ENCODE measurements around the gene CIBAR2. TPM values are rescaled to one million over a fixed set of nuclear protein-coding genes. Genes with fewer than 3 reads are reported as not detected.
A peak's percentile ranks its signal among the peaks of the same experiment; 100 is the strongest.
"Not testable (repeated sequence)": the region's sequence is repeated elsewhere in the genome, so short reads cannot be mapped to it uniquely, and the experiment has no call there.

The CIBAR2 gene
- total RNA-seq, 4 donors from 2014 or later = not detected

- Histone ChIP-seq H3K4me1 (peaks cover 0 to 35% (median 25%) of the 10 kb centered on the region in 4 donors), H3K4me3 (no peak overlapping the region), H3K36me3 (no peaks in the 10 kb centered on the region), H3K27me3 (no peaks in the 10 kb centered on the region), H3K27ac (peak overlapping the region in 3 of 4 donors; percentile 59 to 85 (median 70)), H3K9me3 (no peaks in the 10 kb centered on the region)
- DNase-seq = peak in 1 of 3 donors; percentile 29
- TF ChIP-seq, protein P1, sequence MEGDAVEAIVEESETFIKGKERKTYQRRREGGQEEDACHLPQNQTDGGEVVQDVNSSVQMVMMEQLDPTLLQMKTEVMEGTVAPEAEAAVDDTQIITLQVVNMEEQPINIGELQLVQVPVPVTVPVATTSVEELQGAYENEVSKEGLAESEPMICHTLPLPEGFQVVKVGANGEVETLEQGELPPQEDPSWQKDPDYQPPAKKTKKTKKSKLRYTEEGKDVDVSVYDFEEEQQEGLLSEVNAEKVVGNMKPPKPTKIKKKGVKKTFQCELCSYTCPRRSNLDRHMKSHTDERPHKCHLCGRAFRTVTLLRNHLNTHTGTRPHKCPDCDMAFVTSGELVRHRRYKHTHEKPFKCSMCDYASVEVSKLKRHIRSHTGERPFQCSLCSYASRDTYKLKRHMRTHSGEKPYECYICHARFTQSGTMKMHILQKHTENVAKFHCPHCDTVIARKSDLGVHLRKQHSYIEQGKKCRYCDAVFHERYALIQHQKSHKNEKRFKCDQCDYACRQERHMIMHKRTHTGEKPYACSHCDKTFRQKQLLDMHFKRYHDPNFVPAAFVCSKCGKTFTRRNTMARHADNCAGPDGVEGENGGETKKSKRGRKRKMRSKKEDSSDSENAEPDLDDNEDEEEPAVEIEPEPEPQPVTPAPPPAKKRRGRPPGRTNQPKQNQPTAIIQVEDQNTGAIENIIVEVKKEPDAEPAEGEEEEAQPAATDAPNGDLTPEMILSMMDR (IDR thresholded peaks at IDR 0.05) = peak in 4 of 6 experiments; percentile 4 to 40 (median 31)
- no peak for TF ChIP-seq POLR2A (IDR thresholded peaks at IDR 0.05)
Measured at GRCh38 chr16:85057212-85057889, 54.9 kb downstream of the CIBAR2 start.

DNA sequence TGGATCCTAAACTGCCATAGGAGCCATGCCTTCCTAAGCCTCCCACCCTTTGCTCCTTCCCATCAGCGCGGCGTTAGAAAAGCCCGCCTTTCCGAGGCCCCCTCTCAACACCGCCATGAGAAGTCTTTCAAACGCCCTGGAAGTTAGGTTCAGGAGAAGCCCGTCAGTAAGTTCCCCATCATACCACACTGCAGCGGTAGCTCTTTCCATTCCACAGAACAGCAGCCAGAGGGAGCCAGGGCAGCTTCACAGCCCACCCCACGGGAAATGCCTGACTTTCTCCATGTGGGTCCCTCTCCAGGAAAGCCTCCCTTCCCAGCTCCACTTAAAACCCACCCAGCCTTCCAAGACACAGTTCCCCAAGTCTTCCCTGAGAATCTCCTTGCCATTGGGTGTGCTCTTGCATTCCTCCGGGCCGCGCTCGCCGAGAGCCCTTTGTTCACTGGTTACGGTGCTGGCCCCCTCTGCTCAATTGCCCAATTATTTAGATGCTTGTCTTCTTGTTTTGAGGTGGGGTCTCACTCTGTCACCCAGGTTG is 56.0 kb downstream of the CIBAR2 start:
- TF ChIP-seq POLR2A (IDR thresholded peaks at IDR 0.05) = no peak
- TF ChIP-seq, protein P1 (IDR thresholded peaks at IDR 0.05) = peak in 3 of 6 experiments; percentile 6 to 15 (median 7)
- H3K27ac ChIP-seq = peak overlapping the region; percentile 70 to 85 (median 84)
- H3K9me3 ChIP-seq = no peaks in the 10 kb centered on the region
- H3K4me3 ChIP-seq = peak overlapping the region in 2 of 4 donors; percentile 13 to 22
- H3K27me3 ChIP-seq = no peaks in the 10 kb centered on the region
- no peaks in the 10 kb centered on the region for H3K36me3 ChIP-seq
- peaks cover 0 to 39% (median 25%) of the 10 kb centered on the region in 4 donors for H3K4me1 ChIP-seq
- peak in 2 of 3 donors; percentile 28 to 59 for DNase-seq

- peaks cover 0 to 44% (median 25%) of the 10 kb centered on the region in 4 donors for H3K4me1 ChIP-seq
- H3K36me3 ChIP-seq = no peaks in the 10 kb centered on the region
- peak overlapping the region; percentile 70 to 85 (median 84) for H3K27ac ChIP-seq
- peak in 2 of 3 donors; percentile 92 to 95 for DNase-seq
- H3K4me3 ChIP-seq = peak overlapping the region in 3 of 4 donors; percentile 4 to 22 (median 13)
- no peaks in the 10 kb centered on the region for H3K9me3 ChIP-seq
- peak in 1 of 2 donors; percentile 29 for TF ChIP-seq POLR2A (IDR thresholded peaks at IDR 0.05)
- TF ChIP-seq, protein P1 (IDR thresholded peaks at IDR 0.05) = no peak
- H3K27me3 ChIP-seq = no peaks in the 10 kb centered on the region
Measured at GRCh38 chr16:85055493-85056210, 56.6 kb downstream of the CIBAR2 start.

GRCh38 chr16:85054948-85055492 is 57.3 kb downstream of the CIBAR2 start:
- no peaks in the 10 kb centered on the region for H3K36me3 ChIP-seq
- no peaks in the 10 kb centered on the region for H3K9me3 ChIP-seq
- no peak for TF ChIP-seq POLR2A (IDR thresholded peaks at IDR 0.05)
- TF ChIP-seq, protein P1 (IDR thresholded peaks at IDR 0.05) = no peak
- peak overlapping the region in 2 of 4 donors; percentile 4 to 22 for H3K4me3 ChIP-seq
- DNase-seq = no peak
- H3K4me1 ChIP-seq = peaks cover 3 to 49% (median 25%) of the 10 kb centered on the region in 4 donors
- H3K27me3 ChIP-seq = no peaks in the 10 kb centered on the region
- peak overlapping the region; percentile 73 to 85 (median 84) for H3K27ac ChIP-seq

GRCh38 chr16:85054321-85054720 is 58.0 kb downstream of the CIBAR2 start:
- not testable (repeated sequence) for H3K9me3 ChIP-seq, H3K27me3 ChIP-seq, DNase-seq, H3K4me3 ChIP-seq, H3K36me3 ChIP-seq
- Histone ChIP-seq H3K27ac (peak overlapping the region; percentile 73 to 85 (median 84)), H3K4me1 (peaks cover 3 to 49% (median 25%) of the 10 kb centered on the region in 4 donors)

Measured in Peyer's patch (tissue), 4 donors.